ENCODE results near the gene HLA-DMA.

HLA-DMA gene

GRCh38 chr6:32932132-32932868 lies 20.6 kb downstream of the HLA-DMA start:
- no peak for DNase-seq (ENCODE audit: low read depth in 2 of 2)

DNA sequence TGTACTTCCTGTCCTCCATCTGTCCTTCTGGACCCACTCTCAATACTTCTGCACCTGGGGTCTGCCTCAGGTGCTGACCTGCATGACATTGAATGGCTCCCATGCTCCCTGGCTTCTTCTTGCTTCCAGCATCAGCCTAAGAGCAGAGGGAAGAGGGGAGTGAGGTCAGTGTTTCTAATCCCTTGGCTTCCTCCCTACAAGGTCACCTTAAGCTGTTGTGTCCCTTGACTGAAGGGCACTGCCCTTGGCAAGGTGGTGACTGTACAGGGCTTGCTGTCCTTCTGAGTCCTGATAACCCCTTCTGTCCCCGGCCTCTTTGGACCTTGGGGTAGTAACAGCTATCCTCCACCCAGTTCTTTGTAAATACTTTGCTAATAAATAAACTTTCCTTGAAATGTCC lies 21.7 kb downstream of the HLA-DMA start:
- no peak for DNase-seq (ENCODE audit: low read depth in 2 of 2)

GRCh38 chr6:32922083-32922482 lies 30.8 kb downstream of the HLA-DMA start:
- DNase-seq (ENCODE audit: low read depth in 2 of 2), result no peak

DNA sequence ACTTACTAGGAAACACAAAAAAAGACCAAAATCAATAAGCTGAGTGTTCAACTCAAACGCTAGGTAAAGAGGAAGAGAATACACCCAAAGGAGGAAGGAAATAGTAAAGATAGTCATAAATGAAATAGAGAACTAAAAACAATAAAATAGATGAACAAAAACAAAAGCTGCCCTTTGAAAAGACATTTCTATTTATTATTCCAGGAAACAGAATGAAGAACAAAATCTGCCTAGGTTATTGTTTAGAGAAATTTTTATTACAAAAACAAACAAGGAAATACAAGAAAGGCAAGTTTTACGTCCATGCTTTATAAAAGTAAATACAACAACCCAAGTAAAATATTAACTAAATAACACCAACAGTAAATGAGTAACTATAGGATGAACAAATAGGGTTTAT lies 32.2 kb downstream of the HLA-DMA start:
- DNase-seq (ENCODE audit: low read depth in 2 of 2), result no peak

DNA sequence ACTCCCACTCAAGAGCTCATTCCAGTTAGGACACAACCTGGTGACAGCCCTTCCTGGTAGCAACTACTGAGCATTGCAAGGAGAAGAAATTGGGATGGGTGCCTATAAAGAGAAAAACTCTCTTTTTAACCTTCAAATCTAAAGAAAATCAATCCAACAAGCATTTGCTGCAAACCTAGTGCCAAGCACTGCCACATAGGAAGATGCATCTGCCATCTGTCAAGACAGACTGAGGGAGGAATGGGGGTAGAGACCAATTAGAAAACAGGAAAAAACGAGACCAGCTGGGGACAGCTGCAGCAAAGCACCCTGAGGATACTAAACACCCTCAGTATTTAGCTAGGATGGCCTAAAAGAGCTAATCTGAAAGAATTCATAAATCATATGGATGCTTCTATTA lies 39.9 kb downstream of the HLA-DMA start:
- DNase-seq (ENCODE audit: low read depth in 2 of 2), result no peak

- no peak for DNase-seq (ENCODE audit: low read depth in 2 of 2)
Observed at GRCh38 chr6:32908897-32909296, 44.0 kb downstream of the HLA-DMA start.

- DNase-seq (ENCODE audit: low read depth in 2 of 2), result no peak
Observed at GRCh38 chr6:32906539-32906938, 46.4 kb downstream of the HLA-DMA start.

DNA sequence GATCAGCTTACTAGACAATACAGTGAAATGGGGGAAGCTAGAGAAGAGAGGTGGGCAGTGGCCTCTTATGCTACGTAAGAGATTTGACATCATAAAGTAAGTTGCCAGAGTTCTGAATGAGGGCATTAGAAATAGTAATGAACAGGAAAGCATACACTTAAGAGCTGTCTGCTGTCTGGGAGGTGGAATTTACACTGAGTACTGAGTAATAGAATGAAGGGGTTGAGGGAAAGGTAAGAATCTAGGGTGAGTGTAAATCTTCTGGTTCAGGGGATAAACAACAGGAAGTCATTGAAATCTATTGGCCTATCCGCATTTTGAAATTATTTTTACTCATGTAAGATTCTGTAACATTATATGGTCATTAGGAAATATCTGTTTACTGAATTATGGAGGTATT lies 47.8 kb downstream of the HLA-DMA start:
- DNase-seq (ENCODE audit: low read depth in 2 of 2), result no peak

GRCh38 chr6:32903952-32904351 lies 48.9 kb downstream of the HLA-DMA start:
- DNase-seq (ENCODE audit: low read depth in 2 of 2), result no peak

Measured in stimulated activated CD8-positive, alpha-beta memory T cell treated with anti-CD3 and anti-CD28 coated beads, Interleukin-2, amount 100 ng/mL, for 48 hours (primary cell).